Neural progenitor cell (in vitro differentiated cells): ENCODE data around the gene DIAPH3. TPM values are rescaled to one million over a fixed set of nuclear protein-coding genes. Genes with fewer than 3 reads are reported as not detected.

Experiments used
- DNase-seq: peaks from one replicate; pipeline ENCODE4 v3.0.0-alpha.2; 2016; ENCODE audit warnings: low spot score
- H2AFZ ChIP-seq: fragments of 200-600 bp; sonication (generic); replicated peaks from 2 replicates; pipeline ENCODE4 v1.6.1; 2016; ENCODE audit warnings: antibody characterized with exemption
- H3F3A ChIP-seq: fragments of 200-600 bp; sonication (generic); 2 replicates; pipeline ENCODE4 v1.6.1; 2016; ENCODE audit warnings: antibody characterized with exemption, low read depth
- H3K27ac ChIP-seq: fragments of 200-600 bp; sonication (generic); 2 replicates; pipeline ENCODE4 v1.5.1; 2016; ENCODE audit warnings: mild to moderate bottlenecking
- H3K27me3 ChIP-seq: fragments of 200-600 bp; sonication (generic); 2 replicates; pipeline ENCODE4 v1.6.1; 2016; ENCODE audit warnings: mild to moderate bottlenecking, moderate library complexity
- H3K36me3 ChIP-seq: fragments of 200-600 bp; sonication (generic); 2 replicates; pipeline ENCODE4 v1.5.1; 2016
- H3K4me1 ChIP-seq: fragments of 200-600 bp; sonication (generic); 2 replicates; pipeline ENCODE4 v1.6.1; 2016; ENCODE audit warnings: mixed run types
- H3K4me2 ChIP-seq: fragments of 200-600 bp; sonication (generic); 2 replicates; pipeline ENCODE4 v1.6.1; 2016
- H3K4me3 ChIP-seq: fragments of 200-600 bp; sonication (generic); 2 replicates; pipeline ENCODE4 v1.5.1; 2016
- H3K79me2 ChIP-seq: fragments of 200-600 bp; sonication (generic); 2 replicates; pipeline ENCODE4 v1.6.1; 2016; ENCODE audit warnings: low read depth
- H3K9ac ChIP-seq: fragments of 200-600 bp; sonication (generic); 2 replicates; pipeline ENCODE4 v1.6.1; 2016
- H3K9me3 ChIP-seq: fragments of 200-600 bp; sonication (generic); 2 replicates; pipeline ENCODE4 v1.5.1; 2016; ENCODE audit warnings: low read depth
- H4K20me1 ChIP-seq: fragments of 200-600 bp; sonication (generic); 2 replicates; pipeline ENCODE4 v1.6.1; 2016; ENCODE audit warnings: low read depth
- H3K27ac Mint-ChIP-seq: 3 replicates; pipeline ENCODE4 v1.8.0; 2021; ENCODE audit warnings: mixed read lengths
- H3K27me3 Mint-ChIP-seq: 2 replicates; pipeline ENCODE4 v1.8.0; 2022; ENCODE audit warnings: low read depth, mild to moderate bottlenecking, inconsistent platforms, moderate library complexity, mixed read lengths; ENCODE audit not compliant: insufficient read depth
- H3K36me3 Mint-ChIP-seq: 3 replicates; pipeline ENCODE4 v1.8.0; 2021; ENCODE audit warnings: mixed read lengths
- H3K4me1 Mint-ChIP-seq: 3 replicates; pipeline ENCODE4 v1.8.0; 2021; ENCODE audit warnings: mixed read lengths
- H3K4me3 Mint-ChIP-seq: 3 replicates; pipeline ENCODE4 v1.8.0; 2021; ENCODE audit warnings: mild to moderate bottlenecking, moderate library complexity, mixed read lengths
- H3K9me3 Mint-ChIP-seq: 3 replicates; pipeline ENCODE4 v1.8.0; 2020; ENCODE audit warnings: mixed read lengths
- CTCF ChIP-seq: fragments of 200-600 bp; sonication (generic); IDR thresholded peaks from 2 replicates; pipeline ENCODE4 v1.5.1; 2017; ENCODE audit warnings: antibody characterized with exemption, mild to moderate bottlenecking
- EZH2 ChIP-seq: fragments of 200-600 bp; sonication (generic); IDR thresholded peaks from 2 replicates; pipeline ENCODE4 v1.6.1; 2017; ENCODE audit warnings: antibody characterized with exemption, mild to moderate bottlenecking, moderate library complexity
- EZH2phosphoT487 ChIP-seq: fragments of 200-600 bp; sonication (generic); IDR thresholded peaks from 2 replicates; pipeline ENCODE4 v1.6.1; 2017; ENCODE audit warnings: antibody characterized with exemption
- total RNA-seq: library from RNA; depleted of rRNA; stranded (reverse); fragments of >200 nt; gene quantifications from 2 replicates; pipeline ENCODE4 v1.2.3, GENCODE V29; 2015; ENCODE audit warnings: low replicate concordance

Gene DIAPH3
- total RNA-seq, 1 donor from 2014 or later, result 51.5 TPM

DNA sequence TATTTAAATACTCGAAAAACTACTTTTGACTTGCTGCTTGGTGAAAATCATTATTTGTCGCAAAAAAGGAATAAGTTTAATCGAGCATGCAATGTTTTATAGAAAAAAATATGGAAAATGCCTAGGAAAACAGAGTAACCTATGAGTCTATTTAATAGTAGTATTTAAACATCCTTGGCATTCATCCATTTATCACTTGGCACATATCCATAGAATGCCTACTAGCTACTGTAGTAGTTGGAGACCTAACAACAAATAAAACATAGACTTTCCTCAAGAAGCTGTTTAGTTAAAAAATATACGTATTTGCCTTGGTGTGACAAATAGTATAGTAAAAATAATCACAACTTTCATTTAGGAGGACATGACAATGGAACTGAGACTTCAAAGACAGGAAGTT lies 302.1 kb downstream of the DIAPH3 start:
- H3K27ac ChIP-seq, result no peak overlapping the region
- H3K27me3 Mint-ChIP-seq, result no peaks in the 10 kb centered on the region
- H3K36me3 ChIP-seq, result no peaks in the 10 kb centered on the region
- no peak for DNase-seq
- H3K4me3 ChIP-seq, result no peak overlapping the region
- peaks cover 3% of the 10 kb centered on the region for H3K36me3 Mint-ChIP-seq
- no peak overlapping the region for H2AFZ ChIP-seq
- H3K9me3 ChIP-seq, result no peaks in the 10 kb centered on the region
- no peaks in the 10 kb centered on the region for H4K20me1 ChIP-seq
- H3K9me3 Mint-ChIP-seq, result no peaks in the 10 kb centered on the region
- no peaks in the 10 kb centered on the region for H3K4me1 Mint-ChIP-seq
- H3K4me1 ChIP-seq, result no peaks in the 10 kb centered on the region
- H3K4me3 Mint-ChIP-seq, result no peak overlapping the region
- H3K27ac Mint-ChIP-seq, result no peak overlapping the region
- H3K4me2 ChIP-seq, result no peak overlapping the region
- no peak overlapping the region for H3K9ac ChIP-seq
- no peaks in the 10 kb centered on the region for H3F3A ChIP-seq
- no peaks in the 10 kb centered on the region for H3K27me3 ChIP-seq
- TF ChIP-seq EZH2phosphoT487 (no peak), CTCF (no peak), EZH2 (no peak)
- no peaks in the 10 kb centered on the region for H3K79me2 ChIP-seq

DNA sequence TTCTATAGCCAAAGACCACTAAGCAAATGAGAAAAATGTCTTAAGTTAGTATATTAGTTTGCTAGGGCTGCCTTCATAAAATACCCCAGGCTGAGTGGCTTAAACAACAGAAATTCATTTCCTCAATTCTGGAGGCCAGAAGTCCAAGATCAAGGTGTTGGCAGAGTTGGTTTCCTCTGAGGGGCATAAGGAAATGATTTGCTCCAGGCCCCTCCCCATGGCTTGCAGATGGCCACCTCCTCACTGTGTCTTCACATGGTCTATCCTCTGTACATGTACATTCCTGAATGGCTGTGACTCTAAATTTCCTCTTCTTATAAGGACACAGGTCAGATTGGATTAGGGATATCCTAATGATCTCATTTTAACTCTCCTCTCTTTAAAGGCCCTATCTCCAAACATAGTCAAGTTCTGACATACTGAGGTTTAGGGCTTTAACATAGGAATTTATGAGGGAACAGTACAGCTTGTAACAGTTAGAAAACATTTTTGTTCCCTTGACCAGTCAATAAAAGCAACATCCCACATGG lies 307.4 kb downstream of the DIAPH3 start:
- no peak for DNase-seq
- Histone ChIP-seq H2AFZ (no peak overlapping the region), H3K79me2 (no peaks in the 10 kb centered on the region), H4K20me1 (no peaks in the 10 kb centered on the region), H3K36me3 (no peaks in the 10 kb centered on the region), H3K27ac (no peak overlapping the region), H3F3A (no peaks in the 10 kb centered on the region), H3K4me1 (no peaks in the 10 kb centered on the region), H3K9ac (no peak overlapping the region), H3K9me3 (no peaks in the 10 kb centered on the region), H3K4me2 (no peak overlapping the region), H3K27me3 (no peaks in the 10 kb centered on the region), H3K4me3 (no peak overlapping the region)
- no peaks in the 10 kb centered on the region for H3K27me3 Mint-ChIP-seq
- H3K36me3 Mint-ChIP-seq, result peaks cover 10% of the 10 kb centered on the region
- H3K27ac Mint-ChIP-seq, result no peak overlapping the region
- TF ChIP-seq CTCF (no peak), EZH2 (no peak), EZH2phosphoT487 (no peak)
- peaks cover under 1% of the 10 kb centered on the region for H3K9me3 Mint-ChIP-seq
- no peaks in the 10 kb centered on the region for H3K4me1 Mint-ChIP-seq
- H3K4me3 Mint-ChIP-seq, result no peak overlapping the region

- no peak overlapping the region for H3K9ac ChIP-seq
- H3K4me1 ChIP-seq, result peaks cover 17% of the 10 kb centered on the region
- Mint-ChIP-seq H3K4me1 (no peaks in the 10 kb centered on the region), H3K27me3 (no peaks in the 10 kb centered on the region), H3K4me3 (no peak overlapping the region), H3K36me3 (peaks cover 4% of the 10 kb centered on the region), H3K27ac (no peak overlapping the region), H3K9me3 (peaks cover 4% of the 10 kb centered on the region)
- H3K79me2 ChIP-seq, result no peaks in the 10 kb centered on the region
- no peaks in the 10 kb centered on the region for H3K36me3 ChIP-seq
- no peaks in the 10 kb centered on the region for H3K27me3 ChIP-seq
- no peak overlapping the region for H2AFZ ChIP-seq
- peak overlapping the region; percentile 60 for H3K27ac ChIP-seq
- peak overlapping the region; percentile 40 for H3K4me2 ChIP-seq
- DNase-seq, result peak; percentile 65
- H3K9me3 ChIP-seq, result no peaks in the 10 kb centered on the region
- peaks cover 5% of the 10 kb centered on the region for H4K20me1 ChIP-seq
- no peak overlapping the region for H3K4me3 ChIP-seq
- H3F3A ChIP-seq, result peaks cover 22% of the 10 kb centered on the region
- TF ChIP-seq CTCF, result no peak
- TF ChIP-seq EZH2, result no peak
- TF ChIP-seq EZH2phosphoT487, result no peak
Measured at GRCh38 chr13:59846845-59847620, 316.7 kb downstream of the DIAPH3 start.
